Gastroesophageal sphincter (tissue), 3 donors: ENCODE measurements around the gene MECR.

Experiments used
- CTCF ChIP-seq, 4 experiments: fragments of 200-600 bp in 2 of 4; fragments of 450-650 bp in 2 of 4; sonication (generic) in 1 of 4; IDR thresholded peaks; one replicate each; pipeline ENCODE4 v1.5.1; 2017 to 2019; ENCODE audit warnings: antibody characterized with exemption in 4 of 4, mild to moderate bottlenecking in 2 of 4, moderate library complexity in 2 of 4
- POLR2A ChIP-seq, 2 donors: fragments of 450-650 bp; IDR thresholded peaks; one replicate each; pipeline ENCODE4 v1.6.1; 2017; ENCODE audit warnings: antibody characterized with exemption in 2 of 2, mild to moderate bottlenecking in 2 of 2, moderate library complexity in 1 of 2
- POLR2AphosphoS5 ChIP-seq: sonication (generic); formaldehyde crosslinking; IDR thresholded peaks from one replicate; pipeline ENCODE4 v1.6.1; 2017; ENCODE audit warnings: antibody characterized with exemption

GRCh38 chr1:29238620-29239002 is 7.9 kb upstream of the MECR start:
- TF ChIP-seq POLR2AphosphoS5 (no peak), CTCF (IDR thresholded peaks at IDR 0.05) (no peak), POLR2A (IDR thresholded peaks at IDR 0.05) (no peak)
